ENCODE data around the gene NR3C1.
"Not testable (repeated sequence)": the region's sequence is repeated elsewhere in the genome, so short reads cannot be mapped to it uniquely, and the experiment has no call there.

Gene NR3C1

DNA sequence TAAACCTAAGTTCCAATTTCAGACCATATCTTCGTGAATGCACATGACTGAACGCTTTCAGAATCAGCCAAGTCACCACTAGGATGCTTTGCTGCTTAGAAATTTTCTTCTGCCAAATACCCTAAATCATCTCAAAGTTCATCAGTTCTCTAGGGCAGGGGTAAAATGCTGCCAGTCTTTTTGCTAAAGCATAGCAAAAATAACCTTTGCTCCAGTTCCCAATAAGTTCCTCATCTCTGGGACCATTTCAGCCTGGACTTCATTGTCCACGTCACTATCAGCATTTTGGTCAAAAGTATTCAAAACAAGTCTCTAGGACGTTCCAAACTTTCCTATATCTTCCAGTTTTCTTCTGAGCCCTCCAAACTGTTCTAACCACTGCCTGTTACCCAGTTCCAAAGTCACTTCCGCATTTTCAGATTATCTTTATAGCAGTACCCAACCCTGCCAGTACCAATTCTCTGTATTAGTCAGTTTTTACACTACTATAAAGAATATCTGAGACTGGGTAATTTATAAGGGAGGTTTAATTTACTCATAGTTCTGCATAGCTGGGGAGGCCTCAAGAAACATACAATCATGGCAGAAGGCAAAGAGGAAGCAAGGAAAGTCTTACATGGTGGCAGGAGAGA lies 74.8 kb downstream of the NR3C1 start:
- no peak overlapping the region for H3K9ac ChIP-seq
- no peak overlapping the region for H3K27ac ChIP-seq
- peaks cover 37% of the 10 kb centered on the region for H3K79me2 ChIP-seq
- no peaks in the 10 kb centered on the region for H3K4me1 ChIP-seq
- TF ChIP-seq, protein P1, sequence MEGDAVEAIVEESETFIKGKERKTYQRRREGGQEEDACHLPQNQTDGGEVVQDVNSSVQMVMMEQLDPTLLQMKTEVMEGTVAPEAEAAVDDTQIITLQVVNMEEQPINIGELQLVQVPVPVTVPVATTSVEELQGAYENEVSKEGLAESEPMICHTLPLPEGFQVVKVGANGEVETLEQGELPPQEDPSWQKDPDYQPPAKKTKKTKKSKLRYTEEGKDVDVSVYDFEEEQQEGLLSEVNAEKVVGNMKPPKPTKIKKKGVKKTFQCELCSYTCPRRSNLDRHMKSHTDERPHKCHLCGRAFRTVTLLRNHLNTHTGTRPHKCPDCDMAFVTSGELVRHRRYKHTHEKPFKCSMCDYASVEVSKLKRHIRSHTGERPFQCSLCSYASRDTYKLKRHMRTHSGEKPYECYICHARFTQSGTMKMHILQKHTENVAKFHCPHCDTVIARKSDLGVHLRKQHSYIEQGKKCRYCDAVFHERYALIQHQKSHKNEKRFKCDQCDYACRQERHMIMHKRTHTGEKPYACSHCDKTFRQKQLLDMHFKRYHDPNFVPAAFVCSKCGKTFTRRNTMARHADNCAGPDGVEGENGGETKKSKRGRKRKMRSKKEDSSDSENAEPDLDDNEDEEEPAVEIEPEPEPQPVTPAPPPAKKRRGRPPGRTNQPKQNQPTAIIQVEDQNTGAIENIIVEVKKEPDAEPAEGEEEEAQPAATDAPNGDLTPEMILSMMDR (IDR thresholded peaks at IDR 0.05) = no peak
- no peak overlapping the region for H3K4me3 ChIP-seq (ENCODE audit: low read depth, low read length)
- H3K4me2 ChIP-seq (ENCODE audit: low read length) = no peak overlapping the region
- no peaks in the 10 kb centered on the region for H3K36me3 ChIP-seq (ENCODE audit: control insufficient read depth, insufficient read depth, low read length)
- H2AFZ ChIP-seq = no peak overlapping the region
- H3K9me3 ChIP-seq (ENCODE audit: control insufficient read depth, low read length) = no peaks in the 10 kb centered on the region
- H3K27me3 ChIP-seq (ENCODE audit: control insufficient read depth, insufficient read depth, low read length) = no peaks in the 10 kb centered on the region

DNA sequence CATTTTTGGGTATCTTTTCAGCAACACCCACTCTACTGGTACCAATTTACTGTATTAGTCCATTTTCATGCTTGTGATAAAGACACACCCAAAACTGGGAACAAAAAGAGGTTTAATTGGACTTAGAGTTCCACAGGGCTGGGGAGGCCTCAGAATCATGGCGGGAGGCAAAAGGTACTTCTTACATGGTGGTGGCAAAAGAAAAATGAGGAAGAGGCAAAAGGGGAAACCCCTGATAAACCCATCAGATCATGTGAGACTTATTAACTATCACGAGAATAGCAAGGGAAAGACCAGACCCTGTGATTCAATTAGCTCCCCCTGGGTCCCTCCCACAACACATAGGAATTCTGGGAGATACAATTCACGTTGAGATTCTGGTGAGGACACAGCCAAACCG lies 78.4 kb downstream of the NR3C1 start:
- not testable (repeated sequence) for H2AFZ ChIP-seq; H3K9me3 ChIP-seq (ENCODE audit: control insufficient read depth, low read length); H3K9ac ChIP-seq; H3K4me2 ChIP-seq (ENCODE audit: low read length); H3K4me1 ChIP-seq; H3K4me3 ChIP-seq (ENCODE audit: low read depth, low read length); H3K36me3 ChIP-seq (ENCODE audit: control insufficient read depth, insufficient read depth, low read length); H3K27me3 ChIP-seq (ENCODE audit: control insufficient read depth, insufficient read depth, low read length); H3K27ac ChIP-seq
- peaks cover 26% of the 10 kb centered on the region for H3K79me2 ChIP-seq

DNA sequence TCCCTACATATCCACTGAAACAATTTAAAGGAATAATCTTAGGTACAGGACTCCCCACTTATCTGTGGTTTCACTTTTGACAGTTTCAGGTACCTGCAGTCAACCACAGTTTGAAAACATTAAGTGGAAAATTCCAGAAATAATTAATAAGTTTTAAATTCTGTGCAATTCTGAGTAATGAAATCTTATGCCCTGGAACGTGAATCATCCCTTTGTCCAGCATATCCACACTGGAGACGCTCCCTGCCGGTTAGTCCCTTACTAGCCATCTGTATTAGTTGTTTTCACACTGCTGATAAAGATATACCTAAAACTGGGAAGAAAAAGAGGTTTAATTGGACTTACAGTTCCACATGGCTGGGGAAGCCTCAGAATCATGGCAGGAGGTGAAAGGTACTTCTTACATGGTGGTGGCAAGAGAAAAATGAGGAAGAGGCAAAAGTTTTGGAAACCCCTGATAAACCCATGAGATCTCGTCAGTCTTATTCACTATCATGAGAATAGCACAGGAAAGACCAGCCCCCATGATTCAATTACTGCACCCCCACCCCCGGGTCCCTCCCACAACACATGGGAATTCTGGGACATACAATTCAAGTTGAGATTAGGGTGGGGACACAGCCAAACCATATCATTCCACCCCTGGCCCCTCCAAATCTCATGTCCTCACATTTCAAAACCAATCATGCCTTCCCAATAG lies 80.4 kb downstream of the NR3C1 start:
- not testable (repeated sequence) for H3K27me3 ChIP-seq (ENCODE audit: control insufficient read depth, insufficient read depth, low read length); H3K36me3 ChIP-seq (ENCODE audit: control insufficient read depth, insufficient read depth, low read length); H3K9me3 ChIP-seq (ENCODE audit: control insufficient read depth, low read length); H3K4me2 ChIP-seq (ENCODE audit: low read length); H3K27ac ChIP-seq; H3K4me3 ChIP-seq (ENCODE audit: low read depth, low read length); H2AFZ ChIP-seq; H3K9ac ChIP-seq; H3K4me1 ChIP-seq
- H3K79me2 ChIP-seq = peaks cover 16% of the 10 kb centered on the region

DNA sequence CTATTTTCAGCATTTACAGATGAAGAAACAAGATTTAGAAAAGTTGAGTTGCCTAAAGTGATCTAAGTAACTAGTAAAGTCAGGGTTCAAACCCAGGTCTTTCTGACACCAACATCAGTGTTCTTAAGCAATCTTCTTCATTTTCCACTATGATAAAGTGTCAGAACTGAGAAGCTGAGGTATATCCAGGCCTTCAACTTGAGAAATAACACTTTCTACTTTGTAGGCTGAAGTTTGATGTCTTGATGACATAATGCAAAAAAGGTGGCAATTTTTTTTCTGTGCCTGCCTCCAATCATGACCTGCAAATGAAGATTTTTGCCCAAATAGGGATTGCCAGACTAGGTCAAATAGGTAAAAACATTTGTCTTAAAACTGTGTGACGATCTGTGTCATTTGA lies 81.3 kb downstream of the NR3C1 start:
- Histone ChIP-seq H3K9me3 (ENCODE audit: control insufficient read depth, low read length) (no peaks in the 10 kb centered on the region), H3K4me1 (peaks cover 1% of the 10 kb centered on the region), H3K27ac (no peak overlapping the region), H3K27me3 (ENCODE audit: control insufficient read depth, insufficient read depth, low read length) (no peaks in the 10 kb centered on the region), H3K4me3 (ENCODE audit: low read depth, low read length) (no peak overlapping the region), H2AFZ (no peak overlapping the region), H3K79me2 (peaks cover 7% of the 10 kb centered on the region), H3K4me2 (ENCODE audit: low read length) (no peak overlapping the region), H3K36me3 (ENCODE audit: control insufficient read depth, insufficient read depth, low read length) (no peaks in the 10 kb centered on the region), H3K9ac (no peak overlapping the region)
- TF ChIP-seq, protein P1 (IDR thresholded peaks at IDR 0.05) = no peak

DNA sequence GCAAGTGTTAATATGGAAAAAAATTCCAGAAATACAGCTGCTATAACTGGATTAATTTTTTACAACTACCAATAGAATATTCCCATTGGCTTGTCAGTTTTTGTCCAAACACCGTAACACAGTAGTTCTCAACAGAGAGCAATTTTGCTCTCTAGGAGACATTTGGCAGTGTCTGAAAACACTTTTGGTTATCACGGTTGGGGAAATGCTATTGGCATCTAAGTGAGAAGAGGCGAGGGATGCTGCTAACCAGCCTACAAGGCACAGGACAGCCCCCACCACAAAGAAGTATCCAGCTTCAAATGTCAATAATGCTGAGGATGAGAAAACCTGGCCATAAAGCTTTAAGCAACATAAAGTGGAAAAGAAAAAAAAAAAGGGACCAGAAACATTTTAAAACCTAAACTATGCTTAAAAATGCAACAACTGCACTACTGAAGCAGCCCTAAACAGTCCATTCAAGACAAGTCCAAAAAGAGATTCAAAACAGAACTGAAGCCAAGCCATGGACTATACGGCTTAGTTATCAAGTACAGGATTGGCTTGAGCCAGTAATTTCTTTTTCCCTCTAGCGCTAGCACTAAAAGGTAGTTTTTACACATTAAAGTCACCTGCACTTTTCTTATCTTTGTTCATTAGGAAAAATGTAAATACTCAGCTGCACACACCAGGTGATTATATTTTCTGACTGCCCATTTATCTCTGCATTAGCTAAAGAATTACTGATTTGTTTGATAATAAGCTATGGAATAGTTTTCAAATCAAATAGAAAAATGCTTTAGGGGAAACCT lies 83.9 kb downstream of the NR3C1 start:
- peaks cover 8% of the 10 kb centered on the region for H3K4me1 ChIP-seq
- no peaks in the 10 kb centered on the region for H3K36me3 ChIP-seq (ENCODE audit: control insufficient read depth, insufficient read depth, low read length)
- H3K4me2 ChIP-seq (ENCODE audit: low read length) = no peak overlapping the region
- no peaks in the 10 kb centered on the region for H3K9me3 ChIP-seq (ENCODE audit: control insufficient read depth, low read length)
- no peak overlapping the region for H3K9ac ChIP-seq
- no peak overlapping the region for H3K4me3 ChIP-seq (ENCODE audit: low read depth, low read length)
- TF ChIP-seq, protein P1 (IDR thresholded peaks at IDR 0.05) = no peak
- H3K79me2 ChIP-seq = peaks cover 17% of the 10 kb centered on the region
- H2AFZ ChIP-seq = no peak overlapping the region
- no peak overlapping the region for H3K27ac ChIP-seq
- H3K27me3 ChIP-seq (ENCODE audit: control insufficient read depth, insufficient read depth, low read length) = no peaks in the 10 kb centered on the region

Data from parathyroid adenoma (tissue), 2 donors.